ENCODE results near the gene SPHK2.
"Not testable (repeated sequence)": the region's sequence is repeated elsewhere in the genome, so short reads cannot be mapped to it uniquely, and the experiment has no call there.

SPHK2 gene

GRCh38 chr19:48624791-48625723, 5.8 kb downstream of the SPHK2 start:
- no peak for DNase-seq (ENCODE audit: low read depth)

GRCh38 chr19:48625891-48626327, 6.6 kb downstream of the SPHK2 start:
- DNase-seq (ENCODE audit: low read depth), result no peak

- no peak for DNase-seq (ENCODE audit: low read depth)
These were observed 8.0 kb downstream of the SPHK2 start for GRCh38 chr19:48627201-48627864.

GRCh38 chr19:48627865-48628314, 8.6 kb downstream of the SPHK2 start:
- DNase-seq (ENCODE audit: low read depth), result no peak

- DNase-seq (ENCODE audit: low read depth), result no peak
These were observed 9.4 kb downstream of the SPHK2 start for GRCh38 chr19:48628486-48629296.

- no peak for DNase-seq (ENCODE audit: low read depth)
These were observed 9.9 kb downstream of the SPHK2 start for GRCh38 chr19:48629297-48629598.

GRCh38 chr19:48629599-48630295, 10.4 kb downstream of the SPHK2 start:
- no peak for DNase-seq (ENCODE audit: low read depth)

GRCh38 chr19:48630296-48631063, 11.2 kb downstream of the SPHK2 start:
- no peak for DNase-seq (ENCODE audit: low read depth)

GRCh38 chr19:48631225-48631624, 11.9 kb downstream of the SPHK2 start:
- DNase-seq (ENCODE audit: low read depth), result no peak

- DNase-seq (ENCODE audit: low read depth), result not testable (repeated sequence)
These were observed 13.0 kb downstream of the SPHK2 start for GRCh38 chr19:48632286-48632685.

- DNase-seq (ENCODE audit: low read depth), result no peak
These were observed 13.4 kb downstream of the SPHK2 start for GRCh38 chr19:48632692-48633147.

GRCh38 chr19:48633148-48634035, 14.1 kb downstream of the SPHK2 start:
- DNase-seq (ENCODE audit: low read depth), result no peak

- no peak for DNase-seq (ENCODE audit: low read depth)
These were observed 14.7 kb downstream of the SPHK2 start for GRCh38 chr19:48634036-48634342.

- DNase-seq (ENCODE audit: low read depth), result peak; percentile 90
These were observed 15.3 kb downstream of the SPHK2 start for GRCh38 chr19:48634424-48635262.

- peak; percentile 68 for DNase-seq (ENCODE audit: low read depth)
These were observed 16.1 kb downstream of the SPHK2 start for GRCh38 chr19:48635263-48635965.

GRCh38 chr19:48635966-48636858, 16.9 kb downstream of the SPHK2 start:
- DNase-seq (ENCODE audit: low read depth), result no peak

- DNase-seq (ENCODE audit: low read depth), result no peak
These were observed 17.6 kb downstream of the SPHK2 start, which contains the start of gene DBP for GRCh38 chr19:48636859-48637448. TSS of gene DBP (minus strand) at chr19:48637379. CDS start at chr19:48636994, 385 bp downstream.

Data from stimulated activated CD4-positive, alpha-beta T cell treated with anti-CD3 and anti-CD28 coated beads, Interleukin-2, amount 100 ng/mL, for 4 hours (primary cell).